Thoracic aorta (tissue), 2 donors: ENCODE measurements around the gene PHOSPHO2. TPM values are rescaled to one million over a fixed set of nuclear protein-coding genes. Genes with fewer than 3 reads are reported as not detected.
"Not testable (repeated sequence)": the region's sequence is repeated elsewhere in the genome, so short reads cannot be mapped to it uniquely, and the experiment has no call there.

Experiments used
- ATAC-seq: fragments of 150-250 bp; one replicate; pipeline ENCODE4 v1.8.0; 2017; ENCODE audit warnings: low read depth; ENCODE audit not compliant: insufficient number of reproducible peaks, low FRiP score
- DNase-seq: peaks from one replicate; pipeline ENCODE4 v3.0.0-alpha.2; 2020; ENCODE audit warnings: low spot score
- H3K27ac ChIP-seq, 2 donors: fragments of 200-600 bp; sonication (generic); 1 replicate in 1 of 2; 2 replicates in 1 of 2; pipeline ENCODE4 v1.5.1; 2016; ENCODE audit warnings: mild to moderate bottlenecking in 2 of 2, moderate library complexity in 2 of 2
- H3K27me3 ChIP-seq: fragments of 200-600 bp; sonication (generic); replicated peaks from 2 replicates; pipeline ENCODE4 v1.6.0; 2016; ENCODE audit warnings: mild to moderate bottlenecking; ENCODE audit not compliant: insufficient read depth
- H3K36me3 ChIP-seq: fragments of 200-600 bp; sonication (generic); one replicate; pipeline ENCODE4 v1.5.1; 2016
- H3K4me1 ChIP-seq, 2 donors: fragments of 200-600 bp; sonication (generic); 1 replicate in 1 of 2; 2 replicates in 1 of 2; pipeline versions ENCODE4 v1.5.1 to v1.6.0; 2016; ENCODE audit warnings: low read depth in 2 of 2, mild to moderate bottlenecking in 1 of 2; ENCODE audit not compliant: control insufficient read depth in 1 of 2
- H3K4me3 ChIP-seq: fragments of 200-600 bp; sonication (generic); 2 replicates; pipeline ENCODE4 v1.5.1; 2016; ENCODE audit warnings: mild to moderate bottlenecking
- H3K9me3 ChIP-seq: fragments of 200-600 bp; sonication (generic); 2 replicates; pipeline ENCODE4 v1.5.1; 2016
- CTCF ChIP-seq: fragments of 200-600 bp; sonication (generic); IDR thresholded peaks from one replicate; pipeline ENCODE4 v1.5.1; 2019; ENCODE audit warnings: antibody characterized with exemption
- total RNA-seq, 2 donors: library from RNA; depleted of rRNA; stranded (reverse); fragments of >200 nt; gene quantifications; one replicate each; pipeline versions ENCODE4 v1.1.0 to v1.2.3, GENCODE V29; 2016

Gene PHOSPHO2
- total RNA-seq, 2 donors from 2014 or later, result 0.92 to 3.2 TPM

- no peak for DNase-seq
- no peak for ATAC-seq
- Histone ChIP-seq H3K27me3 (no peaks in the 10 kb centered on the region), H3K4me3 (no peak overlapping the region), H3K9me3 (no peaks in the 10 kb centered on the region), H3K4me1 (peaks cover 0 to 17% of the 10 kb centered on the region in 2 donors), H3K27ac (no peak overlapping the region), H3K36me3 (no peaks in the 10 kb centered on the region)
- no peak for TF ChIP-seq CTCF
These were observed 1.6 kb upstream of the PHOSPHO2 start for GRCh38 chr2:169692718-169693117.

- H3K27ac ChIP-seq, result no peak overlapping the region
These were observed 909 bp upstream of the PHOSPHO2 start for GRCh38 chr2:169693360-169693759.

GRCh38 chr2:169694894-169695260 is 608 bp downstream of the PHOSPHO2 start:
- Histone ChIP-seq H3K4me3 (peak overlapping the region; percentile 94), H3K4me1 (peaks cover 0 to 17% of the 10 kb centered on the region in 2 donors), H3K27ac (peak overlapping the region; percentile 75), H3K36me3 (no peaks in the 10 kb centered on the region), H3K27me3 (no peaks in the 10 kb centered on the region), H3K9me3 (no peaks in the 10 kb centered on the region)
- no peak for TF ChIP-seq CTCF
- ATAC-seq (no peak), DNase-seq (no peak)

More at GRCh38 chr2:169693360-169693759, 909 bp upstream of the PHOSPHO2 start:
- H3K4me1 ChIP-seq, result peaks cover 0 to 17% of the 10 kb centered on the region in 2 donors
- no peak for TF ChIP-seq CTCF
- DNase-seq, result no peak
- H3K9me3 ChIP-seq, result no peaks in the 10 kb centered on the region
- no peaks in the 10 kb centered on the region for H3K36me3 ChIP-seq
- no peaks in the 10 kb centered on the region for H3K27me3 ChIP-seq
- H3K4me3 ChIP-seq, result peak overlapping the region; percentile 94
- ATAC-seq, result no peak

- H3K9me3 ChIP-seq, result no peaks in the 10 kb centered on the region
- H3K27ac ChIP-seq, result no peak overlapping the region
- H3K4me1 ChIP-seq, result peaks cover 0 to 17% of the 10 kb centered on the region in 2 donors
- TF ChIP-seq CTCF, result no peak
- no peaks in the 10 kb centered on the region for H3K27me3 ChIP-seq
- H3K4me3 ChIP-seq, result no peak overlapping the region
- H3K36me3 ChIP-seq, result no peaks in the 10 kb centered on the region
- DNase-seq (no peak), ATAC-seq (no peak)
These were observed 2.1 kb downstream of the PHOSPHO2 start for GRCh38 chr2:169696381-169696780.

GRCh38 chr2:169699173-169699572 is 4.9 kb downstream of the PHOSPHO2 start:
- H3K4me3 ChIP-seq, H3K9me3 ChIP-seq, DNase-seq, H3K27ac ChIP-seq, H3K36me3 ChIP-seq, ATAC-seq, H3K4me1 ChIP-seq, H3K27me3 ChIP-seq: not testable (repeated sequence)

GRCh38 chr2:169702996-169703395 is 8.7 kb downstream of the PHOSPHO2 start:
- Histone ChIP-seq H3K9me3 (no peaks in the 10 kb centered on the region), H3K4me1 (no peaks in the 10 kb centered on the region), H3K27me3 (no peaks in the 10 kb centered on the region), H3K27ac (no peak overlapping the region), H3K36me3 (no peaks in the 10 kb centered on the region), H3K4me3 (no peak overlapping the region)
- DNase-seq (no peak), ATAC-seq (no peak)
- no peak for TF ChIP-seq CTCF
